ENCODE data around the gene PRIMA1. TPM values are rescaled to one million over a fixed set of nuclear protein-coding genes. Genes with fewer than 3 reads are reported as not detected.

PRIMA1 gene, protein sequence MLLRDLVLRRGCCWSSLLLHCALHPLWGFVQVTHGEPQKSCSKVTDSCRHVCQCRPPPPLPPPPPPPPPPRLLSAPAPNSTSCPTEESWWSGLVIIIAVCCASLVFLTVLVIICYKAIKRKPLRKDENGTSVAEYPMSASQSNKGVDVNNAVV
- total RNA-seq (1.7 TPM), polyA plus RNA-seq (ENCODE audit: insufficient read depth, low read depth, low replicate concordance) (1.0 TPM)
- long read RNA-seq, donor 1 = 0 reads
- long read RNA-seq, donor 2 = 0 reads
- long read RNA-seq, donor 3 = 0 reads
- long read RNA-seq, donor 4 = 0 reads
- long read RNA-seq, donor 5 = 0 reads
- long read RNA-seq, donor 6 = 0 reads
- long read RNA-seq, donor 7 = 0 reads
- long read RNA-seq, donor 8 = 0 reads
- long read RNA-seq, donor 9 = 0 reads
- long read RNA-seq, donor 10 = 0 reads

DNA sequence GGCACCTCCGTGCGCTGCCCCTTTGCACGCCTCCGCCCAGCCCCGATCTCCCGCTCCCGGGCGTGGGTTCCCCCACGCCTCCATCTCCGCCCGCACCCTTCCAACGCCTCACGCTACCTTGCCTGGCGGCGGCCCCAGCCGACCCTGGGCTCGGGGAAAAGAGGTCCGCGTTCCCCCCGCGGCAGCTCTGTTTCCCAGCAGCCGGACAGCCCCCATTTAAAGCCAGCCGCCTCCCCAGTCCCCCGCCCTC, at the start of gene PRIMA1:
Gene PRIMA1 (minus strand): TSS at position 193 of the 250 bp plus-strand sequence. CDS start 767 bp downstream, outside the sequence.
- FAIRE-seq (no peak), DNase-seq (peak in 1 of 5 donors; percentile 64)
- H3K27me3 ChIP-seq (ENCODE audit: control insufficient read depth, insufficient read depth, low read length) = no peaks in the 10 kb centered on the region
- intact Hi-C loops (cut with DNase I) = no loop called here
- TF ChIP-seq, protein P1, sequence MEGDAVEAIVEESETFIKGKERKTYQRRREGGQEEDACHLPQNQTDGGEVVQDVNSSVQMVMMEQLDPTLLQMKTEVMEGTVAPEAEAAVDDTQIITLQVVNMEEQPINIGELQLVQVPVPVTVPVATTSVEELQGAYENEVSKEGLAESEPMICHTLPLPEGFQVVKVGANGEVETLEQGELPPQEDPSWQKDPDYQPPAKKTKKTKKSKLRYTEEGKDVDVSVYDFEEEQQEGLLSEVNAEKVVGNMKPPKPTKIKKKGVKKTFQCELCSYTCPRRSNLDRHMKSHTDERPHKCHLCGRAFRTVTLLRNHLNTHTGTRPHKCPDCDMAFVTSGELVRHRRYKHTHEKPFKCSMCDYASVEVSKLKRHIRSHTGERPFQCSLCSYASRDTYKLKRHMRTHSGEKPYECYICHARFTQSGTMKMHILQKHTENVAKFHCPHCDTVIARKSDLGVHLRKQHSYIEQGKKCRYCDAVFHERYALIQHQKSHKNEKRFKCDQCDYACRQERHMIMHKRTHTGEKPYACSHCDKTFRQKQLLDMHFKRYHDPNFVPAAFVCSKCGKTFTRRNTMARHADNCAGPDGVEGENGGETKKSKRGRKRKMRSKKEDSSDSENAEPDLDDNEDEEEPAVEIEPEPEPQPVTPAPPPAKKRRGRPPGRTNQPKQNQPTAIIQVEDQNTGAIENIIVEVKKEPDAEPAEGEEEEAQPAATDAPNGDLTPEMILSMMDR (IDR thresholded peaks at IDR 0.05; ENCODE audit: borderline replicate concordance, extremely low read depth, insufficient read depth) = no peak
- H3K4me1 ChIP-seq (ENCODE audit: control insufficient read depth in 2 of 3, insufficient read depth in 2 of 3, low read depth in 1 of 3, low read length in 3 of 3) = no peaks in the 10 kb centered on the region
- no peak within 1 kb of the TSS for H3K27ac ChIP-seq (ENCODE audit: low read depth in 2 of 2, low read length in 2 of 2)
- no peaks in the 10 kb centered on the region for H3K9me3 ChIP-seq (ENCODE audit: control insufficient read depth in 2 of 3, insufficient read depth in 1 of 3, low read length in 3 of 3)
- no peaks in the 10 kb centered on the region for H3K36me3 ChIP-seq (ENCODE audit: control insufficient read depth in 2 of 3, insufficient read depth in 3 of 3, low read length in 3 of 3)
- H3K4me3 ChIP-seq (ENCODE audit: low read length in 3 of 3) = peak within 1 kb of the TSS in 1 of 3 donors; percentile 21
- no peak within 1 kb of the TSS for H3K9ac ChIP-seq (ENCODE audit: low read length in 3 of 3)

DNA sequence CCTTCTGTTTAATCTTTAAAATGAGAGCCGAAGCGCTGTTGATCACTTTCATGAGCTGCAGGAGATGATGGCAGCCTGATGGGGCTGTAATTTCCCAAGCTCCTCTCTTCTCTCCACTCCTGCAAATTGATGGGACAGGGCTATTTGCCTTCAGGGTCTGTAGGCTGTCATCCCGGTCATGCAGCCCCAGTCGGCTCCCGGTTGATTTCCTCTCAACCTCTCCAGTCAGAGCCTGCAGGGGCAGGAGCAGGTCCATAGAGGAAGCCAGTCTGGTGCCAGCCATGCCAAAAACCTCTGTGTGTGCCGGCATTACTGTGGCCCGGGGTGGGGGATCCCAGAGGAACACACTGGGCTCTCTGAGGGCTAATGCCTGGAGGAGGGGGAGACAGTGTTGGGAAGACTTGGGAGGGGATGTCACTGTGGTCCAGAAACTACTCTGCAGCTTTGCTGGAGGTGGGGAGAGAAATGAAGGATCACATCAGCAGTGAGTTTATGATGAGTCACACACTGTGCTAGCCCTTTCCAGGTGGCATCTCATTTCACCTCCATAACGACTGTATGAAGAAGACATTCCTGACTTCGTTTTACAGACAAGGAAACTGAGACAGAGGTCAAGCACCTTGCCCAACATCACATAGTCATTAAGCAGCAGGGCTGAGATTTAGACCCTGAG, 46.5 kb upstream of the PRIMA1 start:
- DNase-seq = no peak
- Histone ChIP-seq H3K4me1 (ENCODE audit: control insufficient read depth in 2 of 3, insufficient read depth in 2 of 3, low read depth in 1 of 3, low read length in 3 of 3) (no peaks in the 10 kb centered on the region), H3K27me3 (ENCODE audit: control insufficient read depth, insufficient read depth, low read length) (no peaks in the 10 kb centered on the region), H3K36me3 (ENCODE audit: control insufficient read depth in 2 of 3, insufficient read depth in 3 of 3, low read length in 3 of 3) (no peaks in the 10 kb centered on the region), H3K9ac (ENCODE audit: low read length in 3 of 3) (no peak overlapping the region), H3K4me3 (ENCODE audit: low read length in 3 of 3) (no peak overlapping the region), H3K27ac (ENCODE audit: low read depth in 2 of 2, low read length in 2 of 2) (no peak overlapping the region), H3K9me3 (ENCODE audit: control insufficient read depth in 2 of 3, insufficient read depth in 1 of 3, low read length in 3 of 3) (no peaks in the 10 kb centered on the region)
- no peak for FAIRE-seq
- intact Hi-C loops (cut with DNase I) = no loop called here
- TF ChIP-seq, protein P1 (IDR thresholded peaks at IDR 0.05; ENCODE audit: borderline replicate concordance, extremely low read depth, insufficient read depth) = no peak

DNA sequence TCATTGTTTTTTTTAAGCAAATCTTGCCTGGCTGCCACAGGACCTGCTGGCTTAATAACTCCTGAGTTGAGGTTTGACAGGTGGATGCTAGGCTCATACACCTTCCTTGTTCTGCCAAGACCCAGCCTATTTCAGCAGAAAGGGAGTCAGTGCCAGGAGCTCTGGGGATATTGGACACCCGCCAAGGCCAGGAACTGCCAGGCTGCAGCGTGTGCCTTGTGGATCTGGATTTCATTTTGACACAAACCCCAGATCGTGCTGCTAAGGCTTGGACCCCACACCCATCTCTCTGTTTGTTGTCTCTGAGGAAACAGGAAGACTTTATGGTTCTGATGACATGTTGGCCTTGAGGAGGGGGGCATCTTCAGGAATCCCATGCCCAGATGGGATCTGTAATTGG, 44.4 kb upstream of the PRIMA1 start:
- Histone ChIP-seq H3K4me3 (ENCODE audit: low read length in 3 of 3) (no peak overlapping the region), H3K27ac (ENCODE audit: low read depth in 2 of 2, low read length in 2 of 2) (no peak overlapping the region), H3K4me1 (ENCODE audit: control insufficient read depth in 2 of 3, insufficient read depth in 2 of 3, low read depth in 1 of 3, low read length in 3 of 3) (no peaks in the 10 kb centered on the region), H3K9me3 (ENCODE audit: control insufficient read depth in 2 of 3, insufficient read depth in 1 of 3, low read length in 3 of 3) (no peaks in the 10 kb centered on the region), H3K9ac (ENCODE audit: low read length in 3 of 3) (no peak overlapping the region), H3K27me3 (ENCODE audit: control insufficient read depth, insufficient read depth, low read length) (no peaks in the 10 kb centered on the region), H3K36me3 (ENCODE audit: control insufficient read depth in 2 of 3, insufficient read depth in 3 of 3, low read length in 3 of 3) (no peaks in the 10 kb centered on the region)
- DNase-seq (no peak), FAIRE-seq (no peak)
- intact Hi-C loops (cut with DNase I) = no loop called here
- TF ChIP-seq, protein P1 (IDR thresholded peaks at IDR 0.05; ENCODE audit: borderline replicate concordance, extremely low read depth, insufficient read depth) = no peak
